ENCODE data around the gene CNGA1.

CNGA1 gene

GRCh38 chr4:48016141-48017107, at the start of gene CNGA1, which contains the start of gene NIPAL1:
CNGA1 (minus strand) TSS chr4:48016681; CDS start chr4:47952689, 63,992 bp downstream.
NIPAL1 (plus strand) TSS chr4:48016772; CDS start chr4:48016840, 68 bp downstream.
- DNase-seq: peak; percentile 86

GRCh38 chr4:48065587-48066052, 49.1 kb upstream of the CNGA1 start:
- DNase-seq: no peak

- DNase-seq: no peak
Observed at GRCh38 chr4:48064349-48064748, 47.9 kb upstream of the CNGA1 start.

GRCh38 chr4:48058617-48059530, 42.4 kb upstream of the CNGA1 start:
- no peak for DNase-seq

GRCh38 chr4:48051078-48051477, 34.6 kb upstream of the CNGA1 start:
- DNase-seq: peak; percentile 15

GRCh38 chr4:48049483-48049882, 33.0 kb upstream of the CNGA1 start:
- DNase-seq: no peak

GRCh38 chr4:48047896-48048295, 31.4 kb upstream of the CNGA1 start:
- DNase-seq: peak; percentile 16

- DNase-seq: peak; percentile 28
Observed at GRCh38 chr4:48047421-48047844, 31.0 kb upstream of the CNGA1 start.

- DNase-seq: no peak
Observed at GRCh38 chr4:48046059-48046458, 29.6 kb upstream of the CNGA1 start.

- no peak for DNase-seq
Observed at GRCh38 chr4:48044298-48044697, 27.8 kb upstream of the CNGA1 start.

GRCh38 chr4:48043504-48043903, 27.0 kb upstream of the CNGA1 start:
- DNase-seq: no peak

- DNase-seq: no peak
Observed at GRCh38 chr4:48042979-48043461, 26.5 kb upstream of the CNGA1 start.

- DNase-seq: no peak
Observed at GRCh38 chr4:48041535-48042137, 25.2 kb upstream of the CNGA1 start.

- no peak for DNase-seq
Observed at GRCh38 chr4:48039561-48039960, 23.1 kb upstream of the CNGA1 start.

GRCh38 chr4:48038666-48039065, 22.2 kb upstream of the CNGA1 start:
- no peak for DNase-seq

GRCh38 chr4:48037117-48037462, 20.6 kb upstream of the CNGA1 start:
- no peak for DNase-seq

- DNase-seq: no peak
Observed at GRCh38 chr4:48035952-48036351, 19.5 kb upstream of the CNGA1 start.

GRCh38 chr4:48033825-48034413, 17.4 kb upstream of the CNGA1 start:
- DNase-seq: no peak

- no peak for DNase-seq
Observed at GRCh38 chr4:48033412-48033811, 16.9 kb upstream of the CNGA1 start.

- peak; percentile 6 for DNase-seq
Observed at GRCh38 chr4:48032721-48033120, 16.2 kb upstream of the CNGA1 start.

GRCh38 chr4:48031802-48032525, 15.5 kb upstream of the CNGA1 start:
- peak; percentile 76 for DNase-seq

GRCh38 chr4:48030470-48030869, 14.0 kb upstream of the CNGA1 start:
- DNase-seq: no peak

Measured in NCI-H226 (cell line).